GM21515 (cell line): Measurements from ENCODE around the gene ITGB1.
"Not testable (repeated sequence)": the region's sequence is repeated elsewhere in the genome, so short reads cannot be mapped to it uniquely, and the experiment has no call there.

Source experiments
- ATAC-seq: cut with Tn5 transposase; IDR thresholded peaks from one replicate; pipeline ENCODE4 v1.9.1; 2021; ENCODE audit not compliant: unreplicated experiment

ITGB1 gene

DNA sequence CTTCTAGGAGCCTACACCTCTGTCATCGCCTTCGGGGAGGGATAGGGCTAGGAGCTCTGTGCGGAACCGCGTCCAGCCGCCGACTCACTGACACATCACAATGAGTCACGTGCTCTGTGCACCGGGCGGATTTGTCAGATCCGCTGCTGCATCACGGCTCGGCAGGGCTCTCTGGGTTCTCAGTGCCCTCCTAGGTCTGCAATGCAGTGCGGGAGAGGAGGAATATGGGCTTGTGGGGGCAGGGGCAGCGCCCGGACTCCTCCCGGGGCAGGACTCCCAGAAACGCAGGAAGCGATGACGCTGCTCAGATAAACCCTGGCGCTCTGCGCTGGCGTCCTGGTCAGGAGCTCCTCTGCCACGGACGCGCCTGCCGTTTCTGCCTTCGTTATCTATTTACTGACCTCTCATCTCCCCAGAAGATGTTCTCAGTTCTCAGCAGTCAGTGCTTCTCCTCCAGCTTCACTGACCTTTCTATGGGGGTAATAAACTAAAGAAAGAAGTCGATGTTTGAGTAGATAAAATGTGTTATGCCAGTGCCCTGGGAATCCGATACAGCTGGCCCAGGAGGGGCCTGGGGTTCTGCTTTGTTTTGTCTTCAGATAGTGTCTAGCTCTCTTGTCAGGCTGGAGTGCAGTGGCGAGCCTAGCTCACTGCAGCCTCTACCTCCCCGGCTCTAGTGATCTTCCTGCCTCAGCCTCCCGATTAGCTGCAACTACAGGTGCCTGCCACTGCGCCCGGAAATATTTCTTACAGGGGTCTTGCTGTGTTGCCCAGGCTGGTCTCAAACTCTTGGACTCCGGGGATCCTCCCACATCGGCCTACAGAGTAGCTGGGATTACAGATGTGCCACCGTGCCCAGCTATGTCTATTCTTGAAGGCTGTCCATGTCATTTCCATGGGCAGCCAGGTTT is 22.8 kb upstream of the ITGB1 start:
- ATAC-seq = peak; percentile 96

DNA sequence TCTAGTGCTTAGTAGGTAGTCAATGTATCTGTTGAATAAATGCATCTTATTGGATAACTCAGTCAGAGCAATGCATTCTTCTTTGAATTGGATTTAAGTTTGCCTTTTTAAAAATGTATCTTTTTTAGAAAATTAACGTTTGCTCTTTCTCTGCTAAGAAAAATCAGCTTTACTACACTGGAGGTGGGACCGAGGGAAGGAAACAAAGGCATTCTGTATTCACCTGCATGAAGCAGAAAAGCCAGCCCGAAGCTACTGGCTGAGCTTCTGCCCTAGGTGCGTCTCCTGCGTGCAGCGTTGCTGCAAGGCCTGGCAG is 22.2 kb upstream of the ITGB1 start:
- no peak for ATAC-seq

DNA sequence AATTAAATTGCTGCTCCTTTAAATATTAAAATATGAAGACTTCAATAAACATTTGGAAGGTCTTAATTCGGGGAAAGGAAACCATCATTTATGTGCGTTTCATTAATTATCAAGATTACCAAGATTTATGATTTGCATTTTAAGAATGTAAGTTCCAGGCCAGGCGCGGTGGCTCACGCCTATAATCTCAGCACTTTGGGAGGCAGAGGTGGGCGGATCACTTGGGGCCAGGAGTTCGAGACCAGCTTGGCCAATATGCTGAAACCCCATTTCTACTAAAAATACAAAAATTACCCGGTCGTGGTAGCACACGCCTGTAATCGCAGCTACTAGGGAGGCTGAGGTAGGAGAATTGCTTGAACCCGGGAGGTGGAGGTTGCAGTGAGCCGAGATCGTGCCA is 21.7 kb upstream of the ITGB1 start:
- ATAC-seq = not testable (repeated sequence)

DNA sequence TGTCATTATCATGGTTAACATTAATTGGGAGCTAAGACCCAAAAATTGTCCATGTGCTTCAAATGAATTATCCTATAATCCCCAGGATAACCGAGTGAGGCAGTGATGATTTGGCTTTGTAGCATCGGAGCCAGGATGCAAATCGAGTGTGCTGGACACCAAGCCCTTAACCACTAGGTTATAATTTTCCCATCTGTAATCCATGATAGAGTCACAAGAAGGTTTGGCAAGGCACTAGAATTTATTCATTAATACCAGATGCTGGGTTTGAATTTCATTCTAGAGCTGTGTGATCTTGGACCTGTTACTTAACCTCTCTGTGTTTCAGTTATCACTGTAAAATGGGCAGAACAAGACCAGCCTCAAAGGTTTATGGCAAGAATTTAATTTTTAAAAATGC is 21.0 kb upstream of the ITGB1 start:
- no peak for ATAC-seq

DNA sequence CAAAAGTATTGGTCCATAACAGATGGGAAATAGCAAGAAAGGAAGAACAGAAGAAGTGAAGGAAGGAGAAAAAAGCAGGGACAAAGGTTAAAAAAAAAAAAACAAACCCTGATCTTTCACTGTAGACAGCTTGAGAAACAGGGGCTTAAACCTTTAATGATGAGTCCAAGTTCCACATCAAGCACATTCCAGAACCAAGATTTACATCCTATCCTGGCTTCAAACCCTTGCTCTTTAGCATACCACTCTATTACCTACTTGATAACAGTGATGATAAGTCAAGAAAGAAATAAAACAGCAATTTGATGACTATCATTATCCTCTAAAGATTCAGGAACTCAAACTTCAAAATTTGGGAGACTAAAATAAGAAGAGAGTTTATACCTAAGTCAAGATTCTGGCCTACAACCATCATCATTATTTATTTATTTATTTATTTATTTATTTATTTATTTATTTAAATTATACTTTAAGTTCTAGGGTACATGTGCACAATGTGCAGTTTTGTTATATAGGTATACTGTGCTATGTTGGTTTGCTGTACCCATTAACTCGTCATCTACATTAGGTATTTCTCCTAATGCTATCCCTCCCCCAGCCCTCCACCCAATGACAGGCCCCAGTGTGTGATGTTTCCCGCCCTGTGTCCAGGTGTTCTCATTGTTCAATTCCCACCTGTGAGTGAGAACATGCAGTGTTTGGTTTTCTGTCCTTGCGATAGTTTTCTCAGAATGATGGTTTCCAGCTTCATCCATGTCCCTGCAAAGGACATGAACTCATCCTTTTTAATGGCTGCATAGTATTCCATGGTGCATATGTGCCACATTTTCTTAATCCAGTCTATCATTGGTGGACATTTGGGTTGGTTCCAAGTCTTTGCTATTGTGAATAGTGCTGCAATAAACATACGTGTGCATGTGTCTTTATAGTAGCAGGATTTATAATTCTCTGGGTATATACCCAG is 20.1 kb upstream of the ITGB1 start:
- ATAC-seq = not testable (repeated sequence)

DNA sequence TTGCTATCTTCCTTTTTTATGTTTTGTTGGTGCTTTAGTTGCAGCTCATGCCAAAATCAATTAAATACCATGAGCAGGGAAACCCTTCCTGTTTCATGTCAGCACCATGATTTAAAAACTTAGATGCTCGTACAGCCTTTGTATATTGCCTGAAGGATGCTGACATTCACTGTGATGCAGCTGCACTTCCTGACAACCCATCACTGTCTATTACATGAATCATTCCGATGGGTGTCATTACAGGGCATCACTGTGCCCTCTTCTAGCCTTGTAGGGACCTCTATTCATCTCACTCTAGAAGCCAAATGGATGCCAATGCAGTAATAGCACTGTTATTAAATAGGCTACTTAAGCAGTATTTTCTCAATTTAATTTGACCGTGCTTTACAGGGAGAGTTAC is 18.3 kb upstream of the ITGB1 start:
- ATAC-seq = no peak

DNA sequence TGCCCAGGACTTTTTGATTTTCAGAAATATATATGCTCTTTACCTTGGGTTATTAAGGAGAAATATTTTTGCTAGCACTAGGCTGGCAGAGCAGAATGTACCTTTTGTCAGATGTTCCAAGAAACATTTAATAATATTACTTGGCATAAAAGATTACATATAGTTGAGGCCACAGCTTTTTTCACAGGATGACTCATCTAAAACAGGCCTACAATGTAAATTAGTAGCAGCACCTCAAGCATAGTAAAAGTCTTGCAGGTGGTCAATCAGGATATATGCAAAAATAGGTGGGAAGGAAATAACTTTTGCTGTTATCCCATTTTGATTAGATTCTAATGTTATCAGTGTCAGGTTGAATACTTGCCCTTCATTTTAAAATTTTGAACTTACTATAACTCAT is 14.9 kb upstream of the ITGB1 start:
- ATAC-seq = no peak

DNA sequence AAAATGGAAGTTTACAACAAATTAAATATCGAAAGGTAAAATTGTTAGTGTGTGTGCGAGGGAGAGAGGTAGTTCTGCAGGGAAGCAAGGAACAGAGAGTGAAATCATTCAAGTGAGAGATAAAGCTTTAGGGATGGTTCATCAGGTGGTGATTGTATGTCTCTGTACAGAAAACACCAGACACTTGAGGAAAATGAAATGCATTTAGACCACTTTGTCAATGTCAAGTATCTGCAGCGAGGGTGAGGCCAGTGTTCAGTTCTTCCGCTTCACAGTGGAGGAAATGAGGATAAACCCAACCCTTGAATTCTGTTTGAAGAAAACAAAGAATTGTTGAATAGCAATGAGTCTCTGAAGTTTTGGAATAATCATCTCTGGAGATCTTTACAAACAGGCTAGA is 14.4 kb upstream of the ITGB1 start:
- ATAC-seq = no peak

DNA sequence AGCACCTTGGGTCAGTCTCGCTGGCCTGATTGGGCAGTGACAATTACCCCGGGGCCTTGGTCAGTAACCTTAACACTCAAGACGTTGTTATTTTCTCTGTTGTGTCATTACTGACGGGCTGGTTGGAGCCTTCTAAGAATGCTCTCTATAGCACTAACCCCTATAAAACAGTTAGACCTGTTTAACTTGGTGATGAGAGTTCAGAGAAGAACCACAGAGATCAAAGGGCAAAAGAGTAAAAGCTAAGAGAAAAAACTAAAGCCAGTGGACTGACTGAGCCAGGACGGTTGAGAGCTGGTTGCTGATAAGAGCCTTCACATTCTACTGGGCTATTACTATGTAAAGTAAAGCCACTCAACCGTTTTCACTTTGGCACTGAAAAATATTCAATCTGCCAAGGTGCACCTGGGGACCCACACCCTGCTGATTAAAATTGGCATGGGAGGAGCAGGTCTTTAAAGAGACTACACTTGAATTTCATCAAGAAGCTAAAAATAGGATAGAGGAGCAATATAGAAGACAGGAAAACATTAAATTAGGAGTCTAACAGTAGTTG is 13.6 kb upstream of the ITGB1 start:
- ATAC-seq = no peak

DNA sequence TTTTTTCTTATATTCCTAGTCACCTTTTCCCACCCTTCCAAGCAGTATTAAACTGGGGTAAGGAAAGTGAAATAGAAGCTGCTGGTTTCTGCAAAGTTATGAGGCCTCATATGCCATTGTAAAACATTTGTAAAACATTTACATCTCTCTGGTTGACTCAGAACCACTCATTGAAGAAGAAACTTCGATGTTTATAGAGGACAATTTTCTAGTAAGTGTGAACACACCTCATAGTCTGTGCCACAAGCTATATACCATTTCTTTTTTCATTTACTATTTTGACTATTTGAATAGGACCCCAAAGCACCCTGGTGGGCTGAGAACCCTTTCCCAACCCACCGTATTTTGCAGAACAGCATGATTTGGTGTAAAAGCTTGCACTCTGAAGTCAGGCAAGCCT is 12.9 kb upstream of the ITGB1 start:
- ATAC-seq = peak; percentile 58

DNA sequence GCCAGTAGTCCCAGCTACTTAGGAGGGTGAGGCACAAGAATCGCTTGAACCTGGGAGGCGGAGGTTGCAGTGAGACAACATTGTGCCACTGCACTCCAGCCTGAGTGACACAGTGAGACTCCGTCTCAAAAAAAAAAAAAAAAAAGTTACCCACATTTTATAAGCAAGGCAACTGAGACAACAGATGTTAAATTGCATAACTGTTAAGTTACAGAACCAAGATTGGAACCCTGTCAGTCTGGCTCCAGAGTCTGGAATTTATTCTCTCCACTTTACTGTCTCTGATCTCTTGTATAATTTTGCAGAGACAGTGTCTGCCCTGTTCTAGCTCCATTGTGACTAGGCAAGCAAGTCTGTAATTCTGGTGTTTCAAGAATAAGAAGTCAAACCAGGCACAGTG is 6.2 kb upstream of the ITGB1 start:
- no peak for ATAC-seq

DNA sequence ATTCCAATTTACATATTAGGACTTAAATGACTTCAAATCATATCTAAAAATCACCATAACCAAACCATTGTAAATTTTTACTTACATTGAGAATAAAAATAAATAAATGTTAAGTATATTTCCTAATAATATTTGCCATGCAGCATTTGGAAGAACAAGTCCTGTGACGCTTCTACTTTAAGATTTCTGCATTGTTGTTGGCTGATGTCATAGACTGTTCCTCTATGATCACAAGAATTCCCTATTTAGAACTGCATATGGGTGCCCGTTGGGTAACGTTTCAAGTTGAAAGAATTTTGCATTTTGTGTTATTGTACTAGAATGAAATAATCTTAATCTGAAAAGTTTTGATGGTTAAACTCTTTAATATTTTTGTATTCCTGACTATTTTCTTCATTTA is 5.1 kb upstream of the ITGB1 start:
- ATAC-seq = no peak

DNA sequence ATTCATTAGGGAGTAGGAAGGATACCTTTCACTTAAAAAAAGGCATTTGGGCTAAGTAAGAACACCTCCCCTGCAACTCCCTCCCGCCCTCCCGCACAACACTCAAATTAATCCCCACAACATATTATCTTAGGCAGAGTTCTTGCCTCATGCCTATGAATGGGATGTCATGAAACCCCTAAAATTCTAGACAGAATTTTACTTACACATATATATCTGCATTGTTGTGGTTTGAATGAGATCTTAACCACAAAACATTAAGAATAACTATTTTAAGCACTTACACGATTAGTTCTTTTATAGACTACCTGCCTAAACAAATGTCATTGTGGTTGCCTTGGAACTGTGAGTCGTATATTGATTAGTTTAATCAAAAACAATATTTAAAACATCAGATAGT is 4.5 kb upstream of the ITGB1 start:
- ATAC-seq = no peak

DNA sequence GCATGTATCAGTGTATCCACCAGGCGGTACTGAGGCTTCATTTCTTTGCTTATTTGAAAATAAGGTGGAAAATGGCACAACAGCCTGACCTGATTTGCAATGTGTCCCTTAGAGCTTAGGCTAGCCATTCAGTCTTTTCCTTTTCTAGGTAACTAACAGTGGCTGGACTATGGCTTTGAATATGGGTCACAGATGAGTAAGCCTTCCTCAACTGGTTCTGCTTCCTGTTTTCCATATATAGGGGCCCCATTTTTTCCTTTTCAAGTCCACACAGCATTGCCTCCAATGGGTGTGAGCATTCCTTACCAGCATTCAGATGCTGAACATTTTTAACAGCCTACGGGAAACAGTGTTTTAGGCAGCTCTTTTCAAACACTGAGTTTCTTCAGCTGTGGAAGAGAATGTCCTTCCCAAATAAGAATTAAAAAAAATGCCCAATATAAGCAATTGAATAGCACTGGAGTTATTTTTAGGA is 3.9 kb upstream of the ITGB1 start:
- ATAC-seq = no peak

DNA sequence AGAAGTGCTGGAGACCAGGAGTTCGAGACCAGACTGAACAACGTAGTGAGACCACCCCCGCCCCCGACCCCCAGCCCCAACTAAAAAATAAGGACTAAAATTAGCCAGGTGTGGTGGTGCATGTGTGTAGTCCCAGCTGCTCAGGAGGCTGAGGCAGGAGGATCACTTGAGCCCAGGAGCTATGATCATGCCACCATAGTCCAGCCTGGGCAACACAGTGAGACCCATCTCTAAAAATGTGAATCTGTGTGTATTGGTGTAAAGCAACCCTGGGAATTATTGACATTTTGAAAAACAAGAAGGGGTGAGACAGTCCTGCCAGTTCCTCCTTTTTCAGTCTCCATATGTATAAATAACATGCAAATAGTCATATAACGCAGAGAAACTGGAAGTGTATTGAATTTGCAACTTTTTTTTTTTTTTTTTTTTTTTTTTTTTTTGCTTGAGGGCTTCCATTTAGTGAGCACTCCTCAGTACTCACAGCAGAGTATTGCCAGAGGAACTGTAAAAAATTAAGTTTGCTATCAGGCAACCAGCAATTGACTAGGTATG is 3.4 kb upstream of the ITGB1 start:
- ATAC-seq = no peak

DNA sequence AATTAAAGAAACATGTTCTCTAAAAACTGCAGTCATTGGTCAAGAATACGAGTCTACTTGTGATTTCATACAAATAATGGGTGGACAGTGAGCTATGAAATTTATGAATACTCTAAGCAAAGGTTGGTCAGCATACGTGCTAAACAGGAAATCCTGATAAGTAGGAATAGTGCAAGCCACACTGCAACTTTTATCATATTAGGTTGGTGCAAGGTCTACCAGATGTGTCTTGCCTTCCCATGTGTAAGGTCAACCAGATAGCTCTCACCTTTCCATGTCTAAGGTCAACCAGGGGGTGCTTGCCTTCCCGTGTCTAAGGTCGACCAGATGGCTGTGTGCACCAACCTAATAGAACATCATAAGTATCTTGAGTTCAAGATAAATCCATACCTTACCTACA is 2.0 kb upstream of the ITGB1 start:
- ATAC-seq = no peak

DNA sequence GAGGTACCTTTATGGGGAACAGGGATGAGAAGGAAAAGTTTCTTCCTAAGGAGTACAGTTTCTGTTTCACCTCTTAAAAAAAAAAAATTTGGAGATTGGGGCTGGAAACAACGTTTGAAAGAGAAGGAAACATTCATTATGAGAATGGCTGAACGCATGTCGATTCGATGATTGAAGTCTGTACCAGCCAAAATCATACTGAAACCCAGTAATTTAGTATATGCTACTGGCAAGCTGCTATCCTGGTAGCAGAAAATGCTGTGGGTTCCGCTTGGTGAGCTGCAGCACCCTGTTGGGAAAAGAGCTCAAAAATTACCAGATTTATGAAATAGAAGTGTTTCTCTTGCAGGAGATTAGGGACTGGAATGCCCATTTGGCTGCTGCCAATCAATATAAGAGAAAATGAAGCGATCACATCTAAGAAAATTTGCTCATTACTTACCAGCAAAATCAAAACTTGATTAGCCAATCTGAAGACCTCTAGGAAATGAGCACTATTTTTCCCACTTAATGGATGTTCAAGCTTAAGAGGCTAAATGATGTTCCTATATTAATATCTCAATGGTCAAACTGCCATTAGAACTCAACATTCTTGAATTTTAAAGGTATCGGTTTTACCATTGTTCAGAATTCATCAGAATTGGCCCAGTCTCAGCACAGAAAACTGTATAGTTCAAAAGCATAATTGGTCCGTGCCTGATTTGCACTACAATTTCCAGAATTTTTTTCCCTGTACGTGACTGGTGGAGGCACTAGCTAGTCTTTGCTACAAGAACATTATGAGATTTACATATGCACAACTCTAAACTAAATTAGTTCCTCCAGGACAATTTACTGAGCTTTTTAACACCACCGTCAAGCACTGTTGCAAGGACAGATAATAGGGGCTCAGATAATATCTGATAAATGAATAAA is 1.2 kb upstream of the ITGB1 start:
- ATAC-seq = peak; percentile 24

DNA sequence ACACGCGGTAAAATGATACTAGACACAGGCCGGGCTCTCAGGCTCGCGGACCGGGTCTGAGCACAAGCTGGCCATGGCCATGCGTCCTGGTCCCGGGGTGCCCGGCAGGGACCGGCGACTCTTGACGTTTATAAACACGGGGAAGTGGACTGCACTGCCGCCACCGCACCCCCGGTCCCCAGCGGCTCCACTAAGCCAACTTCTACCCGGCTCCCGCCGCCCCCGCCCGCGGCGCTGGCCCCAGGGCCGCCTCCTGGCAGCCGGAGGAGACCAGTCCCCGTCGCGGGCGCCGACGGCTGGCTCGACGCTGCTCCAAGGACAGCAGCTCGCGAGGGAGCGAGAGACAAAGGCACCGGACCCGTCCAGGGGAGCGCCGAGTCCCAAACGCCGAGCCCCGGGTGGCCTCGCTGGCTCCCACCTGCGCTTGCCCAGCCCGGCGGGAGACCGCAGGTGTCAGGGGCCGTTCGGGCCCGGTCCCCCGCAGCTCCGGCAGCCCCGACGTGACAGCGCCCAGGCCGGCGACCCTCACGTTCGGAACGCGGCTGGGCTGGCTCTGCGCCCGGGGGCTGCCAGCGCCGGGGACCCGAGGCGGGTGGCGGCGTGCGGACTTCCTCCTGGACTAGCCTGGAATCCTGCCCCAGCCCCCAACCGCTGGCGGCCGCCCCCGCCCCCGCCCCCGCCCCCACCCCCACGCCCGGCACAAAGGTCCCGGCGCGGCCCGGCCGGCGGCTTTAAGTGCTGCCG is 517 bp downstream of the ITGB1 start:
- peak; percentile 26 for ATAC-seq

DNA sequence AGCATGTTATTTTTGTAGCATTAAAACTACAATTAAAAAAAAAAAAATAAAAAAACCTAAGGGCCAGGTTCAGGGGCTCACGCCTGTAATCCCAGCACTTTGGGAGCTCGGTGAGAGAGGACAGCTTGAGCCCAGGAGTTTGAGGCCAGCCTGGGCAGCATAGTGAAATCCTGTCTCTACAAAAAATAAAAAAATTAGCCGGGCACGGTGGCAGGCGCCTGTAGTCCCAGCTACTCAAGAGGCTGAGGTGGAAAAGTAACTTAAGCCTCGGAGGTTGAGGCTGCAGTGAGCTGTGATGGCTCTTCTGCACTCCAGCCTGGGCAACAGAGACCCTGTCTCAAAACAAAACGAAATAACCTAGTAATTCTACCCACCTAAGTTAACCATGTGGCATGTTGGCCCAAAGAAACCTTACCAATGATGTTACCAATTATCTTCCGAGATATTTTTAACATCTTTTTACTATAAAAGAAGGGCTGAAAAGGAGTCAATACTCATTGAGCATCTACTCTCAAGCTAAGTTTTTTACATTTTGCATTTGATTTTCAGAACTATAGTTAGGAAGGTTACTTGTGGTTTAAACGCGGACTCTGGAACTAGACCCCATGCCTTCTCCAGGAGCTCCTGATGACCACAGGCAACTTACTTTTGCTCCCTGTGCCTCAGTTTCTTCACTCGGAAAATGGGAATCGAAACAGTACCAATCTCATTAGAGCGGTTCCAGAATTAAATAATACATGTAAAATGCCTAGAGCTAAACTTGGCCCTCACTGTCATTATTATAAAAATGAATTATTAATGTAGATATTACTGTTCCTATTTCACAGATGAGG is 1.4 kb downstream of the ITGB1 start:
- no peak for ATAC-seq
